ENCODE data around the gene ETV3L.

Gene ETV3L

GRCh38 chr1:157090196-157090647 lies 9.4 kb downstream of the ETV3L start:
- peak; percentile 97 for DNase-seq (ENCODE audit: low read depth)
- Histone ChIP-seq H3K36me3 (ENCODE audit: control insufficient read depth, insufficient read depth, low read length, severe bottlenecking) (no peaks in the 10 kb centered on the region), H3K9me3 (ENCODE audit: control insufficient read depth, low read length) (no peaks in the 10 kb centered on the region), H3K27me3 (replicated peaks; ENCODE audit: control insufficient read depth, insufficient read depth, low read length) (no peaks in the 10 kb centered on the region), H3K4me1 (ENCODE audit: control insufficient read depth, insufficient read depth, low read length) (peaks cover 43% of the 10 kb centered on the region), H3K9ac (ENCODE audit: low read length) (peak overlapping the region; percentile 20), H3K4me3 (ENCODE audit: low read length) (no peak overlapping the region)

GRCh38 chr1:157089789-157090188 lies 9.8 kb downstream of the ETV3L start:
- Histone ChIP-seq H3K27me3 (replicated peaks; ENCODE audit: control insufficient read depth, insufficient read depth, low read length) (no peaks in the 10 kb centered on the region), H3K36me3 (ENCODE audit: control insufficient read depth, insufficient read depth, low read length, severe bottlenecking) (no peaks in the 10 kb centered on the region), H3K4me1 (ENCODE audit: control insufficient read depth, insufficient read depth, low read length) (peaks cover 43% of the 10 kb centered on the region), H3K9ac (ENCODE audit: low read length) (peak overlapping the region; percentile 6), H3K4me3 (ENCODE audit: low read length) (no peak overlapping the region), H3K9me3 (ENCODE audit: control insufficient read depth, low read length) (no peaks in the 10 kb centered on the region)
- no peak for DNase-seq (ENCODE audit: low read depth)

GRCh38 chr1:157088607-157089006 lies 11.0 kb downstream of the ETV3L start:
- H3K9ac ChIP-seq (ENCODE audit: low read length), result no peak overlapping the region
- H3K27me3 ChIP-seq (replicated peaks; ENCODE audit: control insufficient read depth, insufficient read depth, low read length), result no peaks in the 10 kb centered on the region
- H3K4me3 ChIP-seq (ENCODE audit: low read length), result no peak overlapping the region
- peak; percentile 14 for DNase-seq (ENCODE audit: low read depth)
- peaks cover 34% of the 10 kb centered on the region for H3K4me1 ChIP-seq (ENCODE audit: control insufficient read depth, insufficient read depth, low read length)
- H3K9me3 ChIP-seq (ENCODE audit: control insufficient read depth, low read length), result no peaks in the 10 kb centered on the region
- no peaks in the 10 kb centered on the region for H3K36me3 ChIP-seq (ENCODE audit: control insufficient read depth, insufficient read depth, low read length, severe bottlenecking)

GRCh38 chr1:157087030-157087429 lies 12.6 kb downstream of the ETV3L start:
- H3K36me3 ChIP-seq (ENCODE audit: control insufficient read depth, insufficient read depth, low read length, severe bottlenecking), result no peaks in the 10 kb centered on the region
- H3K4me3 ChIP-seq (ENCODE audit: low read length), result no peak overlapping the region
- no peak for DNase-seq (ENCODE audit: low read depth)
- H3K9me3 ChIP-seq (ENCODE audit: control insufficient read depth, low read length), result no peaks in the 10 kb centered on the region
- H3K4me1 ChIP-seq (ENCODE audit: control insufficient read depth, insufficient read depth, low read length), result peaks cover 21% of the 10 kb centered on the region
- no peaks in the 10 kb centered on the region for H3K27me3 ChIP-seq (replicated peaks; ENCODE audit: control insufficient read depth, insufficient read depth, low read length)
- H3K9ac ChIP-seq (ENCODE audit: low read length), result no peak overlapping the region

GRCh38 chr1:157086299-157086698 lies 13.3 kb downstream of the ETV3L start:
- no peak overlapping the region for H3K9ac ChIP-seq (ENCODE audit: low read length)
- no peak for DNase-seq (ENCODE audit: low read depth)
- no peaks in the 10 kb centered on the region for H3K27me3 ChIP-seq (replicated peaks; ENCODE audit: control insufficient read depth, insufficient read depth, low read length)
- H3K9me3 ChIP-seq (ENCODE audit: control insufficient read depth, low read length), result no peaks in the 10 kb centered on the region
- H3K36me3 ChIP-seq (ENCODE audit: control insufficient read depth, insufficient read depth, low read length, severe bottlenecking), result no peaks in the 10 kb centered on the region
- peaks cover 14% of the 10 kb centered on the region for H3K4me1 ChIP-seq (ENCODE audit: control insufficient read depth, insufficient read depth, low read length)
- H3K4me3 ChIP-seq (ENCODE audit: low read length), result no peak overlapping the region

GRCh38 chr1:157085421-157085820 lies 14.2 kb downstream of the ETV3L start:
- no peaks in the 10 kb centered on the region for H3K9me3 ChIP-seq (ENCODE audit: control insufficient read depth, low read length)
- no peaks in the 10 kb centered on the region for H3K27me3 ChIP-seq (replicated peaks; ENCODE audit: control insufficient read depth, insufficient read depth, low read length)
- no peak overlapping the region for H3K9ac ChIP-seq (ENCODE audit: low read length)
- DNase-seq (ENCODE audit: low read depth), result peak; percentile 12
- H3K4me1 ChIP-seq (ENCODE audit: control insufficient read depth, insufficient read depth, low read length), result peaks cover 6% of the 10 kb centered on the region
- no peaks in the 10 kb centered on the region for H3K36me3 ChIP-seq (ENCODE audit: control insufficient read depth, insufficient read depth, low read length, severe bottlenecking)
- no peak overlapping the region for H3K4me3 ChIP-seq (ENCODE audit: low read length)

GRCh38 chr1:157084720-157085119 lies 14.9 kb downstream of the ETV3L start:
- H3K9me3 ChIP-seq (ENCODE audit: control insufficient read depth, low read length), result no peaks in the 10 kb centered on the region
- peaks cover under 1% of the 10 kb centered on the region for H3K4me1 ChIP-seq (ENCODE audit: control insufficient read depth, insufficient read depth, low read length)
- H3K4me3 ChIP-seq (ENCODE audit: low read length), result no peak overlapping the region
- no peak for DNase-seq (ENCODE audit: low read depth)
- H3K27me3 ChIP-seq (replicated peaks; ENCODE audit: control insufficient read depth, insufficient read depth, low read length), result no peaks in the 10 kb centered on the region
- no peak overlapping the region for H3K9ac ChIP-seq (ENCODE audit: low read length)
- H3K36me3 ChIP-seq (ENCODE audit: control insufficient read depth, insufficient read depth, low read length, severe bottlenecking), result no peaks in the 10 kb centered on the region

GRCh38 chr1:157081707-157082106 lies 17.9 kb downstream of the ETV3L start:
- Histone ChIP-seq H3K4me1 (ENCODE audit: control insufficient read depth, insufficient read depth, low read length) (no peaks in the 10 kb centered on the region), H3K36me3 (ENCODE audit: control insufficient read depth, insufficient read depth, low read length, severe bottlenecking) (no peaks in the 10 kb centered on the region), H3K27me3 (replicated peaks; ENCODE audit: control insufficient read depth, insufficient read depth, low read length) (no peaks in the 10 kb centered on the region), H3K9me3 (ENCODE audit: control insufficient read depth, low read length) (no peaks in the 10 kb centered on the region), H3K9ac (ENCODE audit: low read length) (no peak overlapping the region), H3K4me3 (ENCODE audit: low read length) (no peak overlapping the region)
- DNase-seq (ENCODE audit: low read depth), result no peak

- DNase-seq (ENCODE audit: low read depth), result no peak
- Histone ChIP-seq H3K4me1 (ENCODE audit: control insufficient read depth, insufficient read depth, low read length) (no peaks in the 10 kb centered on the region), H3K27me3 (replicated peaks; ENCODE audit: control insufficient read depth, insufficient read depth, low read length) (no peaks in the 10 kb centered on the region), H3K9ac (ENCODE audit: low read length) (no peak overlapping the region), H3K36me3 (ENCODE audit: control insufficient read depth, insufficient read depth, low read length, severe bottlenecking) (no peaks in the 10 kb centered on the region), H3K4me3 (ENCODE audit: low read length) (no peak overlapping the region), H3K9me3 (ENCODE audit: control insufficient read depth, low read length) (no peaks in the 10 kb centered on the region)
These were observed 18.9 kb downstream of the ETV3L start for GRCh38 chr1:157080714-157081113.

- Histone ChIP-seq H3K9ac (ENCODE audit: low read length) (no peak overlapping the region), H3K4me1 (ENCODE audit: control insufficient read depth, insufficient read depth, low read length) (no peaks in the 10 kb centered on the region), H3K4me3 (ENCODE audit: low read length) (no peak overlapping the region), H3K27me3 (replicated peaks; ENCODE audit: control insufficient read depth, insufficient read depth, low read length) (peaks cover 3% of the 10 kb centered on the region), H3K36me3 (ENCODE audit: control insufficient read depth, insufficient read depth, low read length, severe bottlenecking) (no peaks in the 10 kb centered on the region), H3K9me3 (ENCODE audit: control insufficient read depth, low read length) (no peaks in the 10 kb centered on the region)
- no peak for DNase-seq (ENCODE audit: low read depth)
These were observed 22.2 kb downstream of the ETV3L start for GRCh38 chr1:157077394-157077793.

GRCh38 chr1:157073944-157074685 lies 25.5 kb downstream of the ETV3L start:
- H3K9me3 ChIP-seq (ENCODE audit: control insufficient read depth, low read length), result no peaks in the 10 kb centered on the region
- no peak overlapping the region for H3K9ac ChIP-seq (ENCODE audit: low read length)
- H3K4me3 ChIP-seq (ENCODE audit: low read length), result peak overlapping the region; percentile 54
- peaks cover 5% of the 10 kb centered on the region for H3K4me1 ChIP-seq (ENCODE audit: control insufficient read depth, insufficient read depth, low read length)
- H3K36me3 ChIP-seq (ENCODE audit: control insufficient read depth, insufficient read depth, low read length, severe bottlenecking), result no peaks in the 10 kb centered on the region
- H3K27me3 ChIP-seq (replicated peaks; ENCODE audit: control insufficient read depth, insufficient read depth, low read length), result peaks cover 22% of the 10 kb centered on the region
- DNase-seq (ENCODE audit: low read depth), result peak; percentile 56

GRCh38 chr1:157069601-157070000 lies 30.0 kb downstream of the ETV3L start:
- no peak for DNase-seq (ENCODE audit: low read depth)
- H3K36me3 ChIP-seq (ENCODE audit: control insufficient read depth, insufficient read depth, low read length, severe bottlenecking), result no peaks in the 10 kb centered on the region
- no peak overlapping the region for H3K9ac ChIP-seq (ENCODE audit: low read length)
- peaks cover 5% of the 10 kb centered on the region for H3K4me1 ChIP-seq (ENCODE audit: control insufficient read depth, insufficient read depth, low read length)
- no peaks in the 10 kb centered on the region for H3K9me3 ChIP-seq (ENCODE audit: control insufficient read depth, low read length)
- H3K4me3 ChIP-seq (ENCODE audit: low read length), result no peak overlapping the region
- H3K27me3 ChIP-seq (replicated peaks; ENCODE audit: control insufficient read depth, insufficient read depth, low read length), result peaks cover 22% of the 10 kb centered on the region

Data from adipocyte (in vitro differentiated cells).